HL-60/S4 treated with phorbol 12-myristate 13-acetate at 8.2 ng/mL for 4 days and 3 days (cell line): ENCODE data around the gene AFF3.

Experiments used
- in situ Hi-C: fragments of 300-500 bp; cut with MboI; formaldehyde crosslinking; loops from 2 replicates; pipeline ENCODE4 v1.15.0; 2022; ENCODE audit warnings: low sequenced_read_pairs

The AFF3 gene

DNA sequence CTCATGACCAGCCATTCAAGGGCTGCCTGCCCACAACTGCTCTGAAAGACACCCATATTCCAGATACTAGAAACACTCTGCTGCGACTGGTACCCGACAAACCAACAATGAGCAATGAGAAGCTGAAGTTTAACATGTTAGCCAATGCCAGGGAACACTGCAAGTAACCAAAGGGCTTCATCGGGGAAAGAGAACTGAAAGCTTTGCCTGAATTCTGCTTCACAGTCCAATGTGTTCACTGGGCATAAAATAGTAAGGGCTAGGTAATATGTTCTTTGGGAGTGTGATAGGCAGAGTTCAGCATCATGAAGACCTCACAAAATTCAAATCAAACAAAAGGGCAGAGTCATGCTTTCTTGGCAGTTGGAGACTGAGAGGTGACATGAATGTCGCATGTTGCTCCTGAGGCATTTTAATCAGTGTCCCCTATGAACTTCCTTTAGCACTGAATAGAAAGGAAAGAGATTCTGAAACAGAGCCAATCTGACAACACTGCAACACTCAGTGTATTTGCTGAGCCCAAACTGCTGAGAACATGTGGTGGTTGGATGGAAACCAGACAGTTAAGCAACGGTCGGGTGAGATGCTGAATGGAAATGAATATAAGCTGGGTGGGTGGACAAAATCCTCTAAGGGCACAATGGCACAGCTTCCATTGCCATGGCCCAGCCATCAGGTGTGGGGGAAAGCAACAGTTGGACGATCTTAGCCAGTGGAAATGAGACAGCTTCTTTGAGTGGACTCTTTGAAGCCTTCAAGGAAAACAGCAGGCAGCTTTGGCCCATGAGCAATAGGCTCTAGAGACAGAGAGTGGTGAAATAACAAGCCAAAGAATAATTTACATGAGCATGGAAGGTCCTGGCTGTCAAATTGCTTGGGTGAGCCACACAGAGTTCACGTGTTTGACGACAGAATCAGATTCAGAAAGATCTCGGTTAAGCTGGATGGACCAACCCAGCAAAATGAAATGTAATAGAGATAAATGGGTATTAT lies 277.5 kb downstream of the AFF3 start:
- in situ Hi-C loops: no loop called here

DNA sequence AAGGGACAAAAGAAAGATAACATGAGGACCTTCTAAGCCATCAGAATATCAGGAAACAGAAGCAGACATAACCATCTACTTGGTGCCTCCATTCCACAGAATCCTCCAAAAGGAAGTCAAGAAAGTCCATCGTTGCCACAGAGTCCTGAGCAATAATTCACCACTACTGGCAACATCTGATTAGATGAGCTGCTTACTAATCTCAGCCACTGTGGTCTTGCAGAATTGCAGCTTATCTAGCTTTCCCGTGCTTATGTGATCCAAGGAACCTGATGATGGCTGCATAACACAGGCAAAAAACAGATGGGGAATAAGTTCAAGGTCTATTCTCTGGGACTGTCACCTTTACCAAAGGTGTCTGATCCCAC lies 278.5 kb downstream of the AFF3 start:
- in situ Hi-C loops: no loop called here

DNA sequence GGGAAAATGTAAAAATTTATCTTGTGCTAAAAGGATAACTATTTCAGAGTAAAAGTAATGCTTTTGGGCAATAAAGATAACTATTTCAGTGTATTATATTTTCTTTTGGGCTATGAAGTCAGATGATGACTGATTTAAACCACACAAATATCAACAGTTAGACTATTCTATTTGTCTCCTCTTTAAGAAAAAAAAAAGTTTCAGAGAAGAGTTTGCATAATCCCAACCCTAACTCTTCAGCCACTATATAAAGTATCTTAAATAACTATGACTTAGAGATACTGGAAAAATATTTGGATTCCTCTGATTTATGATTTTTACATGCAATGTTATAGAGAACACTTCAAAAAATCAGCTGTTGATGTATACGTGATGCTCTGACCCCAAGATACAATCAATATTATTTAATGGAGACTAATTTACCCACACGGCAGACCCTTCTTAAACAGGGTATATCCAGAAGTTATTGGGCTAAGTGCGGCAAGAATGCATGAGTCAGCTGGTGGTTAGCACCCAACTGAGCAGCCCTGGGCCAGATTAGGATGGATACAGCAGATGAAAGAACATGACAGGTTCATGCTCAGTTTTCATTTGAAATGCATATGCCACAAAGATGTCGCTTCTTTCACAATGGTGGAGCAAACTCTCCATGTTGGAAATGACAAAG lies 279.0 kb downstream of the AFF3 start:
- in situ Hi-C loops: no loop called here

DNA sequence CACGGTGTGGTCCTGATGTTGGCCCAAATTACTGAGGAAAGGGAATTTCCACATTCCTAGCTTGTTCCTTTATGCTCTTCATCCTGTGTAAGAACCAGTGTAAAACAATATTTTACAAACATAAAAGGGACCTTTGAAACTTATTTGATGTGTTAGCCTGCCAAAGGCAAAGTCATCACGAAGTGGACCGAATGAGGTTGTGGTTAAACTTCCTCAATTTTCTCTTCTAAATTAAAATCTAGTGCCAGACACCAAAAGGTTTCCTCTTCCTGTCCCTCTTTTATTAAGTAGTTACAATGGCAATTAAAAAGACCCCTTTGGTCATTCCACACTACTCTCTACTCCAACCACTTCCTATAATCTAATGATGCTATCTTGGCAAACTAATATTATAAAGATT lies 279.8 kb downstream of the AFF3 start:
- in situ Hi-C loops: no loop called here

DNA sequence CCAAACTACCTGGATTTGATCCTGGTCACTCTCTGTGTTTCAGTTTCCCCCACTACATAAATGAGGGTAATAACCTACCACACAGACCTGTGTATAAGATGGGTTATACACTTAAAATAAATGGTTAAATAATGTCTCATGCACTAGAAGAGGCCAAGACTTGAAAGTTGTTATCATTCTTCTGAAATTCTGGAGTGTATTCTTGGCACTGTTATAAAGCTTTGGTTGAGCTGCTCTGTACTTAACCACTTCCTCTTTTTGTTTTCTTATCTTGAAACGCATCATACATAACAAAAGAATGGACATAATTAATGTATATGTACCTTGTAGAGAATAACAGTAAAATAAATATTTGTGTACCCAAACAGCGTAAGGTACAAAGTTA lies 281.0 kb downstream of the AFF3 start:
- in situ Hi-C loops: no loop called here

DNA sequence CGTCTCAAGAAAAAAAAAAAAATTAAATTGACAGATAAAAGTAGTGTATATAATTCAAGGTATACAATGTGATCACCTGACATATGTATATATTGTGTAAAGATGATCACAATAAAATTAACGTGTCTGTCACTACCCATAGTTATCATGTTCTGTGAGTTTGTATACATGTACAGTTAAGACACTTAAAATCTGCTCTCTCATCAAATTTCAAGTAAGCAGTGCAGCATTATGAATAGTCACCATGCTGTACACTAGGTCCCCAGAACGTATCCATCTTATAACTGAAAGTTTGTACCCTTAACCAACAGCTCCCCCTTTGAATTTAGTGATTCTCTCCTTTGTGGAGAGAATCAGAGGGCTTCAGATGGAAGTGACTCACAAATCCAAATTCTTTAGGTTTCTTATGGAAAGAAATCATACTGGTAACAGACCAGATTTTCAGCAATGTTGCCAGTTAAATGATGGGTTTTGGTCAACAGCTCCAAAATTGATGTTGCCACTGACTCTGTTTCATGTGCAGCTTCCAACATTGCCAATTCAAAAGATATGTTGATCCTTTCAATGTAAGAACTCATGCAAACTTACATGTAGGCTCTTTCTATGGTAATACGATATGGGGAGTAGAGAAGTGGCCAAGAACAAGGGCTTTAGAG lies 281.5 kb downstream of the AFF3 start:
- in situ Hi-C loops: no loop called here

DNA sequence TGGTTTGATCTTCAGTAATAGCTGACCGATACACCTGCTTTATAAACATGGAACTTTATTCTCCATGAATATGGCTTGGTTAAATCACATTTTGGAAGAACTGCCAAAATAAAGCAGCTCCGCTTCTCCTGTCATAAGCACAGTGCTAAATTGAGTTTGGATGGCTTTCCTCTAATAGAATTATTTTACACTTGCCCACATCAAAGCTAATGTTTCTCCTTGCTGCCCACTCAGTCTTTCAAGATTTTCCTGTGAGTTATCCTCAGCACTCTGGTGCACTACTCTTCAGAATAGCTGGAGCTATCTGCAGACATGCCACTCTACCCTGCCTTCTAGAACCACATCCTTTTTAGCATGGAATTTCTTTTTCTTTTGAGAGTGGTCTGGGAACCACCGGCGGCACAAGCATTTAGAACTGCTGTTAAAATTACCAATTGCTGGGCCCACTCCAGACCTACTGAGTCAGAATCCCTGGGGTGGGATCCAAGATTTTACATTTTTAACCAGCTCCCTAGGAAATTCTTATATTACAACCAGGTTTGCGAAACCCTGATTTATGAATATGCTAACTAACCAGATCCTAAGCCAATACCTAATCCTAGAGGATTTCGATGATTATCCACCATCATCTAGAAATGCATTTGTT lies 283.3 kb downstream of the AFF3 start:
- in situ Hi-C loops: no loop called here

DNA sequence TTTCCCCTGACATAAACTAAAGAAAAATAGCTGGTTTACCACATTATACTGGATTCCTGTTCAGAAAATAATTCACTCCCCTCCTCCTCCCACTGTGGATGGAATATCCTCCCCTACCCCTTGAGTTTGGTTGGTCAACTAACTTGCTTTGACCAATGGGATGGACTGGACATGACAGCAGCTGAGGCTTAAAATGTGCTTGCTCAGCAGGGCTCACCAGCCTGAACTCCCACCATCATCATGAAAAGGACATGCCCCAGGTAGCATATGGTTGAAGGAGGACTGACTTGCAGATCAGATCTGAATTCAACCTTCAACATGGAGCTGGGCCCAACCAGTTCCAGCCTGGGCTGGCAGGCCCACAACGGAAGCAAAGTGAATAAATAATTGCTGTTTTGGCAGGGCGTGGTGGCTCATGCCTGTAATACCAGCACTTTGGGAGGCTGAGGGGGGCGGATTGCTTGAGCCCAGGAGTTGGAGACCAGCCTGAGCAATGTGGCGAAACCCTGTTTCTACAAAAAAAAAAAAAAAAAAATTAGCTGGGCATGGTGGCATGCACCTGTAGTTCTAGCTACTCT lies 284.4 kb downstream of the AFF3 start:
- in situ Hi-C loops: no loop called here

DNA sequence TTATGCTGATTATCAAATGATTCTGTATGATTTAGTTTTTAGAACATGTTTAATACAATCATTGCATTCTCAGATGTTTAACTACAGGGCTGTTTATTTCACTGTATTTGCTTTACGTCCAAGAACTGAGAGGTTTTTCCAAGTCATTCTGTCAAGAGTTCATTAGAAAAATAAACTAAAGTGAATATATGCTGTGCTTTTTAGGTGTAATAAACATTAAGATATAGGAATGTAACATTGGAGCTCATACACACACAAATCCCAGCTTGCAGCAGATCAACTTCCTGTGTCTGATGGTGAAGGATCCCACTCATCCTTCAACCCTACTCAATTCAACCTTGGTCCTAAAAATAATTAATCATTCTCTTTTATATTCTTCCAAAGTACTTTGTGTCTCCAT lies 285.0 kb downstream of the AFF3 start:
- in situ Hi-C loops: no loop called here

DNA sequence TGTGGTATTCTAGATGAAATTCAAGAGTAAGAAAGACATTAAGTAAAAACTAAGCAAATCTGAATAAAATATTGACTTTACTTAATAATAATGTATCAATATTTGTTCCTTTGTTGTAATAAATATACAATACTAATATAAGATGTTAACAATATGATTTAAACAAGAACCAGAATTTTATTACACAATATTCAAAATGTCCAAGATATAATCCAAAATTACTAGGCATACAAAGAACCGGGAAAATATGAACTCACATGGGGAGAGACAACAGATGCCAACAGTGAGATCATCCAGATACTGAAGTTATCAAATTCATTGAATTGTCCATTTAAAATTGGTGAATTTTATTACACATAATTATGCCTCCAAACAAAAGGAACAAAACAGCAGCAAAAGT lies 286.3 kb downstream of the AFF3 start:
- in situ Hi-C loops: no loop called here

DNA sequence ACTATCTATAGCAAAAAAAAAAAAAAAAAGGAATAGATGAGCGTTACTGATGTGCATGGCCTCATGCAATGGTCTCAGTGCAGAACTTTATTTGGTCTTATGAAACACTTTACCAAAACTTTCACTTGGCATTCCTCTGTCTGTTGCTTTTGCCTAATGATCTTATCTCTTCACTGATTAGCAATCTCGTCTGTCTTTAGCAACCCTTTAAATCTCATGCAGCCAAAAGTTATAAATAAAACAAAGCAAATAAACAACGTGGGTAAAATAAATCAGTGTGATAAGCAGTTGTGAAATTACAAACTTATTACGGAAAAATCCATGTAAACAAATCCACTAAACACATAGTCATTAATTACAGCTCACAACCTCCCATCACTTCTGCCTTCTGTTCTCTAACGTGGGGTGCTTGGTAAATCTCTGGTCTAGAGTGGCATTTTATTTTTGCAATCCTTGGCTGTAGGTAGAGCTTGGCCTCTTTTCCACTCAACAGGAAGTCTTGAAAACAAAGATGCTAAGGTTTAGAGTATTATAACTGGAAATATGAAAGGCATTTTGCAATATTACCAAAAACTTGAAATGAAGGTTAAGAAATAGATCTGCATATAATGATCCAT lies 288.0 kb downstream of the AFF3 start:
- in situ Hi-C loops: no loop called here

DNA sequence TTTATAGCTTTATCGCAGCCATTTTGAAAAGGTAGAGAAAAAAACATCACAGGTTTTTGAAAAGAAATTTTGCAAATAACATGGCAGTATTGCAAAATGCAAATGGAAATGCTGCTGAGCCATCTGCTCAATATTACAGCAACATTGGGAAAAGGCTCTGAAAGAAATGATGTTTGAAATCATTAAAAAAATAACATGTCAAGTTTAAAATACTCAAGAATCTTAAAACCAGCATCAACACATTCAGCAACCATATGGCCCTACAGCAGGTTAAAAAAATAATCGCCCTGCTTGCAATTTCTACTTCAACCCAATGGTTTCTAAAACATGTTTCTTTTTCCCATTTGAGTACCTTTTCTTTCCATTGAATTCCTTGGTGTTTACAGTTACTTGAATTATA lies 289.4 kb downstream of the AFF3 start:
- in situ Hi-C loops: no loop called here

DNA sequence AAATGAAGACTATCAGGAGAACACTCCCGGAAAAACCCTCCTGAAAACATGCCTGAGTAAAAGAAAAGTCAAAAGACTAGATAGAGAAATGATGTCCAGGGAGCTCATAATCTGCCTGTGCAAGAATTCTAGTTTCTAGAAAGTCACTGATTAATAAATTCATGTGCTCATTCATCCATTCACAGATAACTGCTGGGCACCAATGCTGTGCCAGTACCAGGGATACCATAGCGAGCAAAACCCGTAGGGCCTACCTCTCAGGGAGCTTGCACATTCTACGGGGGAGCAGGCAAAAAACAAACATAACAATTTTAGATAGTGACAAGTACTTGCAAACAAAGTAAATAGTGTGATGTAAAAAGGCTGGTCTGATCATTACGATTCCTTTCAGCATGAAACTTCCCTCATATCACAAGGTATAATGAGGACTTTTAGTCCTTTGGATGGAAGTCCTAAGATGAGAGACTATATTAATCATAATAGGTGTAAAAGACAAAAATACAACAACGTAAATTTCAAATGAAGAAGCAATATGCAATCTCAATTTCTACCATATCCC lies 289.9 kb downstream of the AFF3 start:
- in situ Hi-C loops: no loop called here

DNA sequence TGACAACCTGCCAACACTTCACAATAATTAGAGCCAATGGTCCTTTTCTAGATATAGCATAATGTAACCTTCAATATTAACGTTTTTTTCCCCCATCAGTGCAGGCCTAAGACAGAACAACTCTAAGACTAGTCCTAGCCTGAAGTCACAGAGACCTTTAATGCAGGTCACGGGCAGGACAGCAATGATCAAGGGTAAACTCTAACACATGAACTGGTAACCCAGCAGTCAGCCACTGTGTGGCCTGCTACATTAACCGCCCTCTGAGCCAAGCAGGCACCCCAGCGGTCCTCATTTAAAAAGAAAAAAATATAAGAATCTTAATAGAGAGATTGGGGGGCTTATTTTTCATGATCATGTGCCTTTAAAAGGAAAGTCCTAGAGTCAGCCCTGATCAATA lies 290.6 kb downstream of the AFF3 start:
- in situ Hi-C loops: no loop called here

DNA sequence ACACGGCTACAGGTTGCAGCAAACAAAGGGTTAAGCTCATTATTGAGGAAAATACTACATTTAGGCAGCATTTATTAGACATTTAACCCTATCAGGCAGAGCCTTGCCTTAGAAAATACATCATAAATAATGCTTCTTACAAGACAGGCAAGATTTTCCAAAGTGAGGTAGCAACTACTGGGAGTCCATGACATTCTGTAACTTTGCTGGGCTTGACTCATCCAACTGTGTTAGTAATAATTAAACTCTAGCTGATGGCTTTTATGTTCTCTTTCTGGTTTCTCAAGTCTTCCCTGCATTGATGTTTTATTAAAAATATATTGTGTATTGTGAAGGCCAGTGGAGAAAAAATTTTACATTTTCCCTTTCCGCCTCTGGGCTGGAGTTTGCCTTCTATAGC lies 291.3 kb downstream of the AFF3 start:
- in situ Hi-C loops: no loop called here

DNA sequence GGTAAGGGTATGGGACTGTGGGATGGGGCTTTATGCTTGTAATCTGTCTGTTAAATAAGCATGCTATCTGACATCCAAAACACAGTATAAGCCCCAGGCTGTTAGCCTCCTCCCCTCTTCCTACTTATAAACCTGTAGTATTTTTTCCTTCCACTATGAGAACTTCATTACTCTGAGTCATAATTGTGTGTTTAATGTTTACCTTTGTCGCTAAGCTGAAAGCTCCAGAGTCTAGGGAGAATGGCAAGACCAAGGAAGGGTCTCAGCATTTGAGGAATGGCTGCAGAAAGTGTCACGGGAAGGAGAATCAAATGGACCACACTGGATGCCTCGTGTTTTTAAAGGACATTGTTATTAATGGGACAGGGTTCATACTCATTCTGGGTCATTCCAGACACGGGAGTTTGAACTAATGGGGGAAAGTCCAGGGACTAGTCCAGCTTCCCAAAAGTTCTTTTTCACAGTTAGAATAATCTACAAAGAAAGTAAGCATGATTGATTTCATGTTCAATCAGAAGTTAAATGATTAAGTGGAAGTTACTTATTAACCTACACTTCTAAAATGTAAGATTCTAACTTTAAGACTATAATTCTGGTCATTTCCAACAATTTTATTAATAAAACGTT lies 292.2 kb downstream of the AFF3 start:
- in situ Hi-C loops: no loop called here

DNA sequence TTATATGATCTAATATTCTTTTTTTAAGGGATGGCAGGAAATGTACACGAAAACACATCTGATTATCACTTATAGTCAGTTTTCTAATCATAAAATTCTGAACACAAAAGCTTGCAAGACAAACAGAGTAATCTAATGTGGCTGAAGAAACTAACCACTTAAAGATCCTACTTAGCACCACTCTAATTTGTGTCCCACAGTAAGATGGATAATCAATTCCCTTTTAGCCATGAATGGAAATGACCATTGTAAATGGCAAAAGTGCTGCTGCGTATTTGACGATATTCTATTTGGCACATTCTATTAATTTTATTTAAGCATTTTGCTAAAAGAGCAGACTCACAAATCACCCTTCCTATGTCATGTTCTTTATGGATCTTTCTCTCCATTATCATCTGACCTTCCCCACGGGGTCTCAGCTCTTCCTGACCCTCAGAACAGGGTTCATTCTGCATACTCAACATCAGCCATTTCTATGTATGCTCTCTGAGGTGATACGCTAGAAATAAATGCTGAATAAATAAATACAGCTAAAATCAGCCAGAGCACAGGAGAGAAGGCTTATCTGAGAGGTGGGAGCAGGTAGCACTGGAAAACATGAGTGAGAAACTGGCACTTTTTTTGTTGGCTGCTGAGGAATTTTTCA lies 295.8 kb downstream of the AFF3 start:
- in situ Hi-C loops: no loop called here

DNA sequence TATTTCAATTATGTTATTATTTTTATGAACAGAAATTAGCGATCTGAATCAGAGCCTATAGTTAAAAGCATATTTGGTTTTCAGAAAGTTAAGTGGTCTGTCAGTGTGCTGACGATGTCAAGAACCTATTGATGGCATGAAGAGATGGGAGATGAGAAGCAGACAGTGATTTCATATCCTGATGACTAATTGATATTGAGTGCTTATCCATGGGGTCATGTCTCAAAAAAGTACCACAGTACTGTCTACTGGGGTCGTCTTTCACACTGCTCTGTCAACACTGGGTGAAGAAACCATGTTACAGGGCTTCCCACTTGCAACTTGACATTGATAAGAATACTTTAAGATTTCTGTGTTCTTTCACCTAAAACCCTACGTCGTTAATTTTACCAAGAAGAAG lies 297.1 kb downstream of the AFF3 start:
- in situ Hi-C loops: no loop called here

DNA sequence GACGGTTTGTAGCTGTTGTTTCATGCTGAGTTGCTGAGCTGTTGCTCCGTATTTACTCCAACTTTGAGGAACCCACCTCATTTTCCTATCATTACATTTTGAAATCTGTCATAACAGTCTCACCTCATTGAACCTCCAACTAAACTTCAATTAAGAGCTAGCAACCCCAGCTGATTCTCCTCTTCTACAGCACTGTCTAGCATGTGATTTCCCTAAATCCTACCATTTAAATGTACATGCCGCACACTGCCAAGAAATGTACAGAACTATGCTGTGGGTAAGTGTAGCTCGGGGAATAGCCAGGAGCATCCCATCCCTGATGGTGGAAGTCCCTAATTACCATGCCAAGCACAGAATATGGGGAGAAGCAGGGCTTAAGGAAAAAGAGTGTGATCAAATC lies 299.9 kb downstream of the AFF3 start:
- in situ Hi-C loops: no loop called here
